Cardiac fibroblast (primary cell): Measurements from ENCODE around the gene SPIRE1.

Source experiments
- DNase-seq, 2 donors: peaks; one replicate each; pipeline versions ENCODE4 v3.0.0 to v3.0.0-alpha.2; 2010; ENCODE audit warnings: low read depth in 2 of 2
- H3K4me3 ChIP-seq, 2 donors: replicated peaks in 1 of 2; 1 replicate in 1 of 2; 2 replicates in 1 of 2; pipeline ENCODE4 v1.5.1; 2011; ENCODE audit warnings: low read depth in 2 of 2, low read length in 2 of 2, mild to moderate bottlenecking in 2 of 2, moderate library complexity in 1 of 2
- CTCF ChIP-seq: IDR thresholded peaks from one replicate; pipeline ENCODE4 v1.5.1; 2011; ENCODE audit warnings: low read depth, mild to moderate bottlenecking, low read length, inconsistent platforms

Gene SPIRE1

GRCh38 chr18:12456441-12456840 lies 201.5 kb downstream of the SPIRE1 start:
- DNase-seq, result no peak
- no peak for TF ChIP-seq CTCF

GRCh38 chr18:12455496-12455895 lies 202.4 kb downstream of the SPIRE1 start:
- DNase-seq, result peak in 1 of 2 donors; percentile 15
- no peak for TF ChIP-seq CTCF

More at GRCh38 chr18:12456441-12456840, 201.5 kb downstream of the SPIRE1 start:
- no peak overlapping the region for H3K4me3 ChIP-seq

GRCh38 chr18:12452784-12453183 lies 205.1 kb downstream of the SPIRE1 start:
- DNase-seq, result no peak
- no peak for TF ChIP-seq CTCF
- H3K4me3 ChIP-seq, result no peak overlapping the region

More at GRCh38 chr18:12455496-12455895, 202.4 kb downstream of the SPIRE1 start:
- H3K4me3 ChIP-seq, result no peak overlapping the region

DNA sequence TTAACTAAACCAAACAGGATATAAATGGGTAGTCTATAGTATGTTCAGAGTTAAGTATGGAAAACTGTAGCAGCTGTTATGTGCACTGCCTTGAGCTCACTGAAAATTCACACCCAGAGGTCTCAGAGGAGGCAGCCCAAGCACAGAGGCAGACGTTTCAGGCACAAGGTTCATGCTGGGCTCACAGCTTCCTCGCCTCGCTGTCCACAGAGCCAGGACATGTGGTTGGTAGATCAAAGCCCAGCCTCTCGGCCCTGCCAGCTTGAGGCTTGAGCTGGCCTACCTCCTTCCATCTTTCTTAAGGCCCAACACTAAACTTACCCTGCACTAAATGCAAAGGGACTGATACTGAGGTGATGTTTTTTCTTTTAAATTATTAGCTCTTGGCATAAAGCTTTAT lies 206.5 kb downstream of the SPIRE1 start:
- DNase-seq, result no peak
- TF ChIP-seq CTCF, result no peak
- H3K4me3 ChIP-seq, result no peak overlapping the region

- no peak overlapping the region for H3K4me3 ChIP-seq
- TF ChIP-seq CTCF, result no peak
- no peak for DNase-seq
Observed at GRCh38 chr18:12449051-12449785, 208.7 kb downstream of the SPIRE1 start.

DNA sequence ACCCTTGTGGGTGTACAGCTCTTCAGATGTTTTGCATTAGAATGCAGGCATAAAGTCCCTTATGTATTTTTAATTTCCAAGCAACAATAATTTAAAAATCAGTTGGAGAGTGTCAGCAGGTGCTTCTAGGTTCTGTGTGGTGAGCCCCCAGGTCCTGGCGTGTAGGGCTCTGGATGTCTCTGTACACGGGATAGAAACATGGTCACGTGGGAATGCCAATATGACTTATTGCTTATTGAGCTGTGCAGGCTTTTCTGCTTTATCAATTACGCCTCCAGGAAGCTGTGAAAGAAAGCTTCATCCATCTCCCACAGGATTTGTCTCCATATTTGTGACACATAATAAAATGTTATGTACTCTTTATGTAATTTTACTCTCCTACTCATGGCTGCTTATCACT lies 212.4 kb downstream of the SPIRE1 start:
- no peak for TF ChIP-seq CTCF
- no peak for DNase-seq
- no peak overlapping the region for H3K4me3 ChIP-seq

DNA sequence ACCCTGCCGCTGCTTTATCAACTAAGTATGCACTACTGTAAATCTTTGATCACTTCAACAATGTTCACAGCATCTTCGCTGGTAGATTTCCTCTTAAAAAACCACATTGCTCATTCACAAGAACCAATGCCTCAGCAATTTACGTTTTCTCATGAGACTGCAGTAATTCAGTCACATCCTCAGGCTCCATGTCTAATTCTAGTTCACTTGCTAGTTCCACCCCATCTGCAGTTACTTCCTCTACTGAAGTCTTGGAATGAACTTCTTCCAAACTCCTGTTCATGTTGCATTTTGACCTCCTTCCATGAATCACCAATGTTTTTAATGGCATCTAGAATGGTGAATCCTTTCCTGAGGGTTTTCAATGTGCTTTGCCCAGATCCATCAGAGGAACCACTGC lies 214.4 kb downstream of the SPIRE1 start:
- DNase-seq, result peak in 1 of 2 donors; percentile 9
- TF ChIP-seq CTCF, result no peak
- H3K4me3 ChIP-seq, result no peak overlapping the region
